A673 (cell line): ENCODE data around the gene ELK3. TPM values are rescaled to one million over a fixed set of nuclear protein-coding genes. Genes with fewer than 3 reads are reported as not detected.
A peak's percentile ranks its signal among the peaks of the same experiment; 100 is the strongest.

Experiments used
- BruUV-seq: library from RNA; stranded (reverse); fragments of 400-500 nt; replicated peaks from 2 replicates; lab custom pipeline; 2021; lab: Mats Ljungman, UMichigan
- CTCF ChIA-PET: fragments of 300-600 bp; sonication (Branson Sonifier 250); formaldehyde crosslinking; loops from one replicate; lab custom pipeline; 2022; ENCODE audit warnings: antibody characterized with exemption; lab: Charles Lee
- POLR2A ChIA-PET: fragments of 300-600 bp; sonication (Branson Sonifier 250); formaldehyde crosslinking; loops from one replicate; lab custom pipeline; 2022; ENCODE audit warnings: antibody characterized with exemption; ENCODE audit not compliant: low non-redundant PET; lab: Charles Lee
- DNase-seq: peaks from one replicate; pipeline ENCODE4 v3.0.0-alpha.2; 2015; ENCODE audit warnings: low spot score
- H3K27ac ChIP-seq: fragments of 200-600 bp; sonication (generic); 2 replicates; pipeline ENCODE4 v1.5.1; 2016; ENCODE audit warnings: mixed run types, low read depth, mild to moderate bottlenecking, mixed read lengths, antibody characterized with exemption, low read length; ENCODE audit not compliant: poor library complexity, severe bottlenecking
- H3K27me3 ChIP-seq: fragments of 200-600 bp; sonication (generic); replicated peaks from 2 replicates; pipeline ENCODE4 v1.6.1; 2017; ENCODE audit warnings: mixed run types, low read depth, mild to moderate bottlenecking, mixed read lengths, antibody characterized with exemption, low read length; ENCODE audit not compliant: insufficient read depth, poor library complexity
- H3K36me3 ChIP-seq: fragments of 200-600 bp; sonication (generic); 2 replicates; pipeline ENCODE4 v1.6.1; 2016; ENCODE audit warnings: mixed run types, mild to moderate bottlenecking, mixed read lengths, antibody characterized with exemption, low read length; ENCODE audit not compliant: insufficient read depth, poor library complexity, severe bottlenecking
- H3K4me1 ChIP-seq: fragments of 200-600 bp; sonication (generic); 2 replicates; pipeline ENCODE4 v1.6.1; 2017; ENCODE audit warnings: mixed run types, mild to moderate bottlenecking, mixed read lengths, antibody characterized with exemption, low read length; ENCODE audit not compliant: insufficient read depth, poor library complexity, severe bottlenecking
- H3K4me3 ChIP-seq: fragments of 200-600 bp; sonication (generic); 2 replicates; pipeline ENCODE4 v1.5.1; 2016; ENCODE audit warnings: low read depth, mixed run types, mild to moderate bottlenecking, mixed read lengths, low read length; ENCODE audit not compliant: poor library complexity, severe bottlenecking
- H3K9me3 ChIP-seq: fragments of 200-600 bp; sonication (generic); 2 replicates; pipeline ENCODE4 v1.6.1; 2016; ENCODE audit warnings: mixed run types, low read depth, mild to moderate bottlenecking, mixed read lengths, antibody characterized with exemption, low read length; ENCODE audit not compliant: poor library complexity, severe bottlenecking
- EZH2 ChIP-seq: fragments of 200-600 bp; sonication (generic); IDR thresholded peaks from 2 replicates; pipeline ENCODE4 v1.6.1; 2017; ENCODE audit warnings: borderline replicate concordance, low read depth, mild to moderate bottlenecking, mixed read lengths, antibody characterized with exemption, low read length; ENCODE audit not compliant: poor library complexity, severe bottlenecking
- intact Hi-C: fragments of 100-400 bp; cut with micrococcal nuclease; formaldehyde crosslinking; loops from one replicate; pipeline ENCODE4 v1.10.0; 2022; ENCODE audit not compliant: unreplicated experiment
- total RNA-seq: library from RNA; stranded (reverse); gene quantifications from 2 replicates; pipeline ENCODE4 v1.2.3, GENCODE V29; 2021
- TF ChIP-seq, protein P1 (sequence below): fragments of 300-800, 200-600 bp; sonication (generic); conservative IDR thresholded peaks from 2 replicates; pipeline ENCODE4 v1.5.1; 2017; ENCODE audit warnings: low read depth, mild to moderate bottlenecking, antibody characterized with exemption, low read length, moderate library complexity, mixed read lengths

The ELK3 gene
- total RNA-seq, 1 experiment from 2014 or later: 62.1 TPM

DNA sequence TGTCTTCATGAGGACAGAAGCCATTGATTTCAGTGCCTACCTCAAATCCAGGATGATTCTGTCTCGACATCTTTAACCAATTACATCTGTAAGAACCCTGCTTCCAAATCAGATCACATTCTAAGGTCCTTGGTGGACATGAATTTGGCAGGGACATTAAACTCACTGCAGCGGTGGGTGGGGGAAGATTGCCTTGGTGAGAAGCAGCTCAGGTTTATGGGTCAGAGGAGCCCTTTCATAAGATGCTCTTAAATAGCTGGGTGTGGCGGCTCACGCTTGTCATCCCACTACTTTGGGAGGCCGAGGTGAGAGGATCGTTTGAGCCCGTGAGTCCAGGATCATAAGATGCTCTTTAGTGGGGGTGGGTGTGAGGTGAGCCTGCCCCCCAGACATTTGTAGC is 42.9 kb downstream of the ELK3 start:
- Histone ChIP-seq H3K27me3 (no peaks in the 10 kb centered on the region), H3K36me3 (no peaks in the 10 kb centered on the region), H3K4me3 (no peak overlapping the region), H3K27ac (no peak overlapping the region), H3K9me3 (no peaks in the 10 kb centered on the region), H3K4me1 (peaks cover 34% of the 10 kb centered on the region)
- POLR2A ChIA-PET: no interaction called here
- intact Hi-C loops: no loop called here
- TF ChIP-seq EZH2: no peak
- TF ChIP-seq, protein P1, sequence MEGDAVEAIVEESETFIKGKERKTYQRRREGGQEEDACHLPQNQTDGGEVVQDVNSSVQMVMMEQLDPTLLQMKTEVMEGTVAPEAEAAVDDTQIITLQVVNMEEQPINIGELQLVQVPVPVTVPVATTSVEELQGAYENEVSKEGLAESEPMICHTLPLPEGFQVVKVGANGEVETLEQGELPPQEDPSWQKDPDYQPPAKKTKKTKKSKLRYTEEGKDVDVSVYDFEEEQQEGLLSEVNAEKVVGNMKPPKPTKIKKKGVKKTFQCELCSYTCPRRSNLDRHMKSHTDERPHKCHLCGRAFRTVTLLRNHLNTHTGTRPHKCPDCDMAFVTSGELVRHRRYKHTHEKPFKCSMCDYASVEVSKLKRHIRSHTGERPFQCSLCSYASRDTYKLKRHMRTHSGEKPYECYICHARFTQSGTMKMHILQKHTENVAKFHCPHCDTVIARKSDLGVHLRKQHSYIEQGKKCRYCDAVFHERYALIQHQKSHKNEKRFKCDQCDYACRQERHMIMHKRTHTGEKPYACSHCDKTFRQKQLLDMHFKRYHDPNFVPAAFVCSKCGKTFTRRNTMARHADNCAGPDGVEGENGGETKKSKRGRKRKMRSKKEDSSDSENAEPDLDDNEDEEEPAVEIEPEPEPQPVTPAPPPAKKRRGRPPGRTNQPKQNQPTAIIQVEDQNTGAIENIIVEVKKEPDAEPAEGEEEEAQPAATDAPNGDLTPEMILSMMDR: no peak
- CTCF ChIA-PET: interaction anchor here (0.5 kb wide), 1 partner anchor 22 kb away, joined by 4 read pairs; no protein-coding TSS in a partner anchor
- no TSS peak for BruUV-seq
- no peak for DNase-seq

DNA sequence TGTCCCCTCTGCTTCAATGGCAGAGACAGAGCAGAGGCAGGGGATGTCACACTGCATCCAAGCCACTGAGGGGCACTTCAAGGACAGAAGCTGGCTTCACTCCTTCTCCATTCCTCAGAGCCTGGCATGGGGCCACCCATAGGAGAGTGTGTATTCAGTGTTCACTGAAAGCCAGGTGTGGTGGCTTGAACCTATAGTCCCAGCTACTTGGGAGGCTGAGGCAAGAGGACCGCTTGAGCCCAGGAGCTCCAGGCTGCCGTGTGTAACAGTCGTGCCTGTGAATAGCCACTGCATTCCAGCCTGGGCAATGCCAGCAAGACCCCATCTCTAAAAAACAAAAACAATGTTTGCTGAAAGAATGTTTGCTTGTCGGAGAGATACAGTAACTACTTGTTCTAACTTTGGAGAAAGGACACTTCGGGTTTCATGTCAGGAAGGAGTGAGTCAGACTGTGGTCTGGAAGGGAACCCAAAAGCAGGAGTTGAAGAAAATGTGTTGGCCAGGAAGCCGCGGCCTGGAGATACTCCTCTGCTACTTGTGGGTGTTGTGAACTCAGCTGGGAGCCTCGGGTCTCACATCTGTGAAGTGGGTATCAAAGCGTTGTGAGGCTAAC is 43.4 kb downstream of the ELK3 start:
- Histone ChIP-seq H3K27me3 (no peaks in the 10 kb centered on the region), H3K9me3 (no peaks in the 10 kb centered on the region), H3K4me3 (no peak overlapping the region), H3K4me1 (peaks cover 34% of the 10 kb centered on the region), H3K27ac (no peak overlapping the region), H3K36me3 (no peaks in the 10 kb centered on the region)
- BruUV-seq: no TSS peak
- intact Hi-C loops: no loop called here
- DNase-seq: no peak
- TF ChIP-seq EZH2: no peak
- TF ChIP-seq, protein P1: no peak
- ChIA-PET POLR2A (no interaction called here), CTCF (interaction anchor here (0.5 kb wide), 1 partner anchor 22 kb away, joined by 4 read pairs; no protein-coding TSS in a partner anchor)

DNA sequence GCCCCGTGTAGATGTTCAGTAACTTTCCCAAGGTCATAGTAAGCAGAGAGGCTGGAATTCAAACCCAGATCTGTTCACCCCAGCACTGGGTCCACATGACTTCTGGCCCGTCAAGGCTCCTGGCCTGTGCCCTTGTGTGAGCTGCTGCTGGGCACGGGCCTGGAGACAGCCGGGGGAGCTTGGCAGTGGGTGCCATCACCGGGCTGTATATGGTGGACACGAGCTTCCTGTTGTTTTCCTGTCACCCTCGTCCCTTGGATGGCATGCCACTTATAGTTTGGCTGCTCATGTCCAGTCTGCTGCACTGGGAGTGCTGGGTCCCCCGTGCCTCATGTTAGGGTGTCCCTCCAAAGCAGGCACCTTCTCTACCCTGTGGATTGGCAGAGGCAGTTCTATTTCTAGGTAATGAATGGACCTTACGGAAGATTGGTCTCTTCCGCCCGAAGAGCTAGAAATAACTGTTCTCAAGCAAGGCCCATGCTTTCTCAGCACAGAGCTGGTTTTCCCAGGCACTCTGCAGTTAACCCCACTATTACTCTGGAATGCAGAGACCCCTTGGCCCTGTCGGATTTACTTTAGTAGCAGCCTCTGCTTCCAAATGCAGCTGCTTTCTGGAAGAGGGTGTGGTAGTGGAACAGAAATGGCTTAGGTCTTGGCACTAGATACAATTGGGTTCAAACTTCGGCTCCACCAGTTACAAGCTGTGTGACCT is 44.3 kb downstream of the ELK3 start:
- DNase-seq: no peak
- intact Hi-C loops: no loop called here
- BruUV-seq: no TSS peak
- Histone ChIP-seq H3K27ac (peak overlapping the region; percentile 29), H3K27me3 (no peaks in the 10 kb centered on the region), H3K4me3 (no peak overlapping the region), H3K4me1 (peaks cover 33% of the 10 kb centered on the region), H3K36me3 (no peaks in the 10 kb centered on the region), H3K9me3 (no peaks in the 10 kb centered on the region)
- ChIA-PET POLR2A (interaction anchor here (0.6 kb wide), 1 partner anchor 9 kb away, joined by 5 read pairs; no protein-coding TSS in a partner anchor), CTCF (no interaction called here)
- no peak for TF ChIP-seq EZH2
- TF ChIP-seq, protein P1: no peak
